ENCODE measurements around the gene CALML5.

DNA sequence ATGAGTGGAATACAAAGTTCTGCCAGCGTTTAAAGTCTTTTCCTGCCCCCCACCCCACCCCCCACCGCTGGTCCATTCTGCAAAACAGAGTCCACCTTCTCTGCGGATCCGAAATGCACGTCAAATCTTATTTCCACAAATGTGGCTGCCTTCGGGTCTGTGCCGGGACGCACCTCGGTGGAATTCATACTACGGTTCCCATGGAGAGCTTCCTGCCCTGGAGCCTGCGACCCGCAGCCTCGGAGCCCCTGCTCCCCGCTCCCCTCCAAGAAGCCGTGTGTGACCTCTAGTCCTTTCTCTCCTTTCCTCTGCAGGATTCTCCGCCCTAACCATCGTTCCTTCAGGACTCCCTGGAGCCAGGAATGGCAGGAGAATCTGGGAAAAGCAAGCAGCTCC, 12.5 kb upstream of the CALML5 start:
- TF ChIP-seq EZH2 (IDR thresholded peaks at IDR 0.05; ENCODE audit: insufficient read depth, poor library complexity, severe bottlenecking) (no peak), EZH2phosphoT487 (IDR thresholded peaks at IDR 0.05; ENCODE audit: insufficient read depth, low read depth) (no peak)
